ENCODE data around the gene SLCO2A1. TPM values are rescaled to one million over a fixed set of nuclear protein-coding genes. Genes with fewer than 3 reads are reported as not detected.
A peak's percentile ranks its signal among the peaks of the same experiment; 100 is the strongest.

The SLCO2A1 gene
- total RNA-seq, 4 donors from 2014 or later: 8.4 to 68.5 (median 22.7) TPM

DNA sequence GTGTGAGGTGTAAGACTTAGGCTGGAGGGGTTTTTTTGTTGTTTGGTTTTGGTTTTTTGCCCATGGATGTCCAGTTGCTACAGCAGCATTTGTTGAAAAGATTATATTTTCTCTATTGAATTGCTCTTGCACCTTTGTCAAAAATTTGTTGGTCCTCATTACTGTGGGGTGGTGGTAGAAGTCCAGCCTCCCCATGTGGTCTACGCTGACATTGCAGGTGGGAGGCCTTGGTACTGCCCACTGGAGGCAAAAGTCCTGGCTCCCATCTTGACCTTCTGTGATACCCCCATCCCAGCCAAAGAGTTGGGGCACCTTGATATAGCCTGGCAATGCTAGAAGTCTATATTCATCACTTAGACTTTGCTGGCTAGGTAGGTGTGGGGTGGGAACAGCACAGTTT lies 128.6 kb downstream of the SLCO2A1 start:
- Histone ChIP-seq H3K27ac (no peak overlapping the region), H3K4me3 (no peak overlapping the region), H3K9me3 (no peaks in the 10 kb centered on the region), H3K27me3 (peaks cover 14% of the 10 kb centered on the region), H3K4me1 (peaks cover 0 to 2% (median 0%) of the 10 kb centered on the region in 4 donors), H3K36me3 (no peaks in the 10 kb centered on the region)
- no peak for DNase-seq
- in situ Hi-C loops (cut with MboI; ENCODE audit: low pct_ligation_motif_present in 1 of 4, low pct_unique_long_range_greater_than_20kb in 1 of 4, low sequenced_read_pairs in 3 of 4): loop anchor here in 1 of 4 donors (25.0 kb wide), 1 partner anchor 1164 kb away; no protein-coding TSS in a partner anchor
- intact Hi-C loops (cut with DNase I; ENCODE audit: low total_unique reads): no loop called here
- 100% methylated on average over 1 of the region's 1 CpG; no CpG with 5 or more reads in 1 of the 2 donors for WGBS, 2 donors (ENCODE audit: low coverage in 1 of 2)
- TF ChIP-seq POLR2A (IDR thresholded peaks at IDR 0.05): no peak
- TF ChIP-seq EP300 (IDR thresholded peaks at IDR 0.05; ENCODE audit: low read depth): no peak
- TF ChIP-seq, protein P1, sequence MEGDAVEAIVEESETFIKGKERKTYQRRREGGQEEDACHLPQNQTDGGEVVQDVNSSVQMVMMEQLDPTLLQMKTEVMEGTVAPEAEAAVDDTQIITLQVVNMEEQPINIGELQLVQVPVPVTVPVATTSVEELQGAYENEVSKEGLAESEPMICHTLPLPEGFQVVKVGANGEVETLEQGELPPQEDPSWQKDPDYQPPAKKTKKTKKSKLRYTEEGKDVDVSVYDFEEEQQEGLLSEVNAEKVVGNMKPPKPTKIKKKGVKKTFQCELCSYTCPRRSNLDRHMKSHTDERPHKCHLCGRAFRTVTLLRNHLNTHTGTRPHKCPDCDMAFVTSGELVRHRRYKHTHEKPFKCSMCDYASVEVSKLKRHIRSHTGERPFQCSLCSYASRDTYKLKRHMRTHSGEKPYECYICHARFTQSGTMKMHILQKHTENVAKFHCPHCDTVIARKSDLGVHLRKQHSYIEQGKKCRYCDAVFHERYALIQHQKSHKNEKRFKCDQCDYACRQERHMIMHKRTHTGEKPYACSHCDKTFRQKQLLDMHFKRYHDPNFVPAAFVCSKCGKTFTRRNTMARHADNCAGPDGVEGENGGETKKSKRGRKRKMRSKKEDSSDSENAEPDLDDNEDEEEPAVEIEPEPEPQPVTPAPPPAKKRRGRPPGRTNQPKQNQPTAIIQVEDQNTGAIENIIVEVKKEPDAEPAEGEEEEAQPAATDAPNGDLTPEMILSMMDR (IDR thresholded peaks at IDR 0.05): no peak
- TF ChIP-seq POLR2AphosphoS5 (IDR thresholded peaks at IDR 0.05): no peak

DNA sequence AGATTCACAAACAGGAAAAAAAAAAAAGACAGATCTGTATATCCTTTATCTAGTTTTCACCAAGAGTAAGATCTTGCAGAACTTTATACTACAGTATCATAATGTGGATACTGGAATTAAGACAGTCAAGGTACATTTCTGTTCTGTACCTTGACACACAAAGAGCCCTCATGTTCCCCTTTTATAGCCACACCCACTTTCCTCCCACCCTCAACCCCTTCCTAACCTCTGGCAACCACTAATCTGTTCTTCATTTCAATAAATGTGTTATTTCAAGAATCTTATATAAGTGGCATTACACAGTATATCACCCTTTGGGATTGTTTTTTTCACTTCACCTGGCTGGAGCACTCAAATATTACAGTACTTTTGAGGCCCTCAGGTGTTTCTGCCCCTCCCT lies 130.4 kb downstream of the SLCO2A1 start:
- TF ChIP-seq EP300 (IDR thresholded peaks at IDR 0.05; ENCODE audit: low read depth) (no peak), POLR2AphosphoS5 (IDR thresholded peaks at IDR 0.05) (no peak)
- H3K4me1 ChIP-seq: peaks cover 4 to 14% (median 10%) of the 10 kb centered on the region in 4 donors
- no peak for DNase-seq
- no peak overlapping the region for H3K27ac ChIP-seq
- intact Hi-C loops (cut with DNase I; ENCODE audit: low total_unique reads): no loop called here
- in situ Hi-C loops (cut with MboI; ENCODE audit: low pct_ligation_motif_present in 1 of 4, low pct_unique_long_range_greater_than_20kb in 1 of 4, low sequenced_read_pairs in 3 of 4): no loop called here
- peaks cover 32% of the 10 kb centered on the region for H3K27me3 ChIP-seq
- no peak overlapping the region for H3K4me3 ChIP-seq
- H3K9me3 ChIP-seq: no peaks in the 10 kb centered on the region
- H3K36me3 ChIP-seq: no peaks in the 10 kb centered on the region

DNA sequence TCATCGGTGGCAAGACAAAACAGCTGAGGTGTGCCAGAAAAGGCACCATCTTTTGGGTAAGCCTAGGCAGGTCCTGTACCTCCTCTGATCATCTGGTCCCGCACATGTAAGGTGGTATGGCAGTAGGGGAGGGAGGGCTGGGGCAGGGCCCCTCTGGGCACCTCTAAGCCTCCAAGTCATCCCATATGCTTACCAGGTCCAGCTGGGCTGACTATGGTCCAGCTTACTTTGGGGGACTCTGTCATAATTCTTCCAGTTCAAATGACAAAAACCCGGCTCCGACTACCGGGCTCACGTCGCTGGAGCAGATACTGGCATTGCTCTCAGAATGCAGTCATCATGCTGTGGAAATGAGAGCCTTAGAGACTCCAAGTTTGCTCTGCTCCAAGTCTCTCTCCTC lies 132.2 kb downstream of the SLCO2A1 start:
- no peak overlapping the region for H3K27ac ChIP-seq
- H3K36me3 ChIP-seq: no peaks in the 10 kb centered on the region
- H3K4me3 ChIP-seq: no peak overlapping the region
- H3K27me3 ChIP-seq: peaks cover 35% of the 10 kb centered on the region
- no peaks in the 10 kb centered on the region for H3K9me3 ChIP-seq
- in situ Hi-C loops (cut with MboI; ENCODE audit: low pct_ligation_motif_present in 1 of 4, low pct_unique_long_range_greater_than_20kb in 1 of 4, low sequenced_read_pairs in 3 of 4): no loop called here
- peaks cover 5 to 14% (median 12%) of the 10 kb centered on the region in 4 donors for H3K4me1 ChIP-seq
- TF ChIP-seq POLR2A (IDR thresholded peaks at IDR 0.05) (no peak), EP300 (IDR thresholded peaks at IDR 0.05; ENCODE audit: low read depth) (no peak), POLR2AphosphoS5 (IDR thresholded peaks at IDR 0.05) (no peak)
- TF ChIP-seq, protein P1 (IDR thresholded peaks at IDR 0.05): no peak
- 63% methylated on average over 7 of the region's 7 CpGs; no CpG with 5 or more reads in 1 of the 2 donors for WGBS, 2 donors (ENCODE audit: low coverage in 1 of 2)
- no peak for DNase-seq
- intact Hi-C loops (cut with DNase I; ENCODE audit: low total_unique reads): no loop called here

DNA sequence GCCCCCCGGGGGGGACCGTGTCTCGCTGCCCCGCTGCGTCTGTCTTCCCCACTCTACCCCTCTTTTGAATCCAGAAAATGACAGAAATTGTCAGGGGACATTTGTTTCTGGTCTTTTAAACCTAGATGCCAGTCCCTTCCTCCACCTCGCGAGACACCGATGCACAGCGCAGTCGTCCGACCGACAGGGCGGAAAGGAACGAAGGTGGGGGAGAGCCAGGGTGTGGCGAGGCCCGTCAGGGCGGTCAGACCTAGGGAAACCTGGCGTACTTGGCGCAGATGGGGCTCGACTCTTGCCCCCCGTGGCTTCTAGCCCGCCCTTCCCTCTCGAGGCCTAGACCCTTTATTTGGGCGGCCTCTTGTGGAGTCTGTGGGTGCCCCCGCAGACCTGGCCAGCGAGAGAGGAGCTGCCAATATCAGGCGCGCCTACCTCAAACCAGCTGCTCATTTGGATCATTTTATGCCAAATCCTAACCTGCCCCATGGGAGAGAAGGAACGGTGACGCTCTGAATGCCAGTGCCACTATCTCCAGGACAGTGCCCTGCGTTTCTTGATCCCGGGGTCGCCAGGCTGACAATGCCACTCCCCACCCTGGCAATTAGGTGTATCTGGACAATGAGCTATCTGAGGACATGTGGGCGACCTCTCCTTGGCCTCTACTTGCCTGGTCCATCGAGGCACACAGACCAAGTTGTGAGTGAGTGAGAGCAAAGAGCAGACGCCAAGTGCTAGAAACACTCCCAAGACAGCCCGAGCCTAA lies 133.5 kb downstream of the SLCO2A1 start:
- in situ Hi-C loops (cut with MboI; ENCODE audit: low pct_ligation_motif_present in 1 of 4, low pct_unique_long_range_greater_than_20kb in 1 of 4, low sequenced_read_pairs in 3 of 4) (no loop called here), intact Hi-C loops (cut with DNase I; ENCODE audit: low total_unique reads) (no loop called here)
- Histone ChIP-seq H3K4me3 (peak overlapping the region; percentile 38 to 60 (median 50)), H3K36me3 (no peaks in the 10 kb centered on the region), H3K27me3 (peaks cover 35% of the 10 kb centered on the region), H3K9me3 (no peaks in the 10 kb centered on the region), H3K4me1 (peaks cover 5 to 14% (median 12%) of the 10 kb centered on the region in 4 donors), H3K27ac (no peak overlapping the region)
- no peak for TF ChIP-seq EP300 (IDR thresholded peaks at IDR 0.05; ENCODE audit: low read depth)
- TF ChIP-seq, protein P1 (IDR thresholded peaks at IDR 0.05): no peak
- no peak for TF ChIP-seq POLR2A (IDR thresholded peaks at IDR 0.05)
- TF ChIP-seq POLR2AphosphoS5 (IDR thresholded peaks at IDR 0.05): no peak
- WGBS, 2 donors (ENCODE audit: low coverage in 1 of 2): 0 to 23% methylated on average over 1 to 34 of the region's 37 CpGs
- DNase-seq: no peak
